ENCODE data around the gene METTL27.
"Not testable (repeated sequence)": the region's sequence is repeated elsewhere in the genome, so short reads cannot be mapped to it uniquely, and the experiment has no call there.

METTL27 gene

GRCh38 chr7:73817121-73817520 lies 25.2 kb downstream of the METTL27 start:
- no peak for DNase-seq

DNA sequence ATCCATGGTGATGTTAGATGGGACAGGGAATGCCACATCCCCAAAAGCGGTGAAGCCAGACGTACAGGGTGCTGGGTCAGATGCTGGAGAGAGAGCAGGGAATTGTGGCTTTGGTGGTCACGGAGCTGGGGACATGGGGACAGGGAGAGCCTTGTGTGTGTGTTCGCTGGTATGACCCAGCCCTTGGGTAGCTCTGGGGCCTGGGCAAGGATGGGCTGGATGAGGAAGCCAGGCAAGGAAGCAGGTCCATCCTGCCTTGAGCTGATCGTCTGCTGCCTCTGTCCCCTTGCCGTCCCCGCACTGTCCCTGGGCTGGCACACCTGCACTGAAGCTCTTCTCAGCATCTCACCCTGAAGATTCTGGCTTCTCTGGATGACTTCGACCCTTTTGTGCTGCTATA lies 26.9 kb downstream of the METTL27 start:
- no peak for DNase-seq

- no peak for DNase-seq
Observed at GRCh38 chr7:73812996-73813395, 29.3 kb downstream of the METTL27 start.

- DNase-seq: peak; percentile 51
Observed at GRCh38 chr7:73811760-73812168, 30.6 kb downstream of the METTL27 start.

DNA sequence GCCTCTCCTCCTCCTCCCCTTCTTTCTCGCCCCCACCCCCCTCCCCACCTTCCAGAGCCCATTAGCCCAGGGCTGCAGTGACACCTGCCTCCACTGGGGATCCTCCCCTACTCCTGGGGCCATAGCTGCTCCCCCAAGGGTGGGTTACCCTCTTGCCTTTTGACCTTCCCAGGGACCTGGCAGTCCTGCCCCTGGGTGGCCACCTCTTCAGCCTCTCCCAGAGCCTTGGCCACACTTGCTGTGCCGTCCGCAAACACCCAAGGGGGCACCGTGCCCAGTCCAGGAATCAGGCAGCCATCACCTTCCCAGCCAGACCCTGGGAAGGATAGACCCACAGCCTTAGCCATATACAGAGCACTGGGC lies 31.3 kb downstream of the METTL27 start:
- no peak for DNase-seq

DNA sequence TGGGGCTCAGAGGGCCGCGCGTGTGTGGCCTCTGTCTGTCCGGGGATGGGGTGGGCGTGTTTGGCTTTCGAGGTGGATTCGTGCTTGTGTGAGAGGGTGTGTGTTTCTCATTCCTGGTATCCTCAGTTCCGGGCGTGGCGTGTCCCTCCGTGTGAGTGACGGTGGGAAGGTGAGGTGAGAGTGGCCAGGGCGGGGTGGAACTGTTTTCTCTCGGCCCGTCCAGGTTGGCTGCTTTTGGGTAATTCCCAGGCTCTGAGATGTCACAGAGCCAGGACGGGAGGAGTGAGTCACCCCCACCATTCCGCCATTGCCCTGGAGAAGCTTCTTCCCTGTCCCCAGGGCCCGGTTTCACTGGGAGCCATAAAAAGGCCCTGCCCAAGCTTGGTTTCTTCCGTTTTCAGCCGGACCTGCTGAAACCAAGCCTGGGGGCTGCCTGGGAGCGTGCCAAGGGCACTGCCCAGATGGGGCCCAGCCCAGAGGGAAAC lies 32.8 kb downstream of the METTL27 start:
- no peak for DNase-seq

DNA sequence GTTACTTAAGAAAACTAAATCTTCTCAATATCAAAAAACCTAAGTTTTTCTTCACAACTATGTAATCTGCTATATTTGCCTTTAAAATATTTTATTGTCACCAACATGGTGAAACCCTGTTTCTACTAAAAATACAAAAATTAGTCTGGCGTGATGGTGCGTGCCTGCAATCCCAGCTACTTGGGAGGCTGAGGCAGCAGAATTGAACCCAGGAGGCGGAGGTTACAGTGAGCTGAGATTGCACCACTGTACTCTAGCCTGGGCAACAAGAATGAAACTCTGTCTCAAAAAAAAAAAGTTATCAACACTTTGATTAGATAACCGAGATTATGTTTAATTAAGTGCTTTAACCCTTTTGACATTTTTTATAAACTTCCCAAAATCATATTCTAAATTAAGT lies 39.9 kb downstream of the METTL27 start:
- no peak for DNase-seq

DNA sequence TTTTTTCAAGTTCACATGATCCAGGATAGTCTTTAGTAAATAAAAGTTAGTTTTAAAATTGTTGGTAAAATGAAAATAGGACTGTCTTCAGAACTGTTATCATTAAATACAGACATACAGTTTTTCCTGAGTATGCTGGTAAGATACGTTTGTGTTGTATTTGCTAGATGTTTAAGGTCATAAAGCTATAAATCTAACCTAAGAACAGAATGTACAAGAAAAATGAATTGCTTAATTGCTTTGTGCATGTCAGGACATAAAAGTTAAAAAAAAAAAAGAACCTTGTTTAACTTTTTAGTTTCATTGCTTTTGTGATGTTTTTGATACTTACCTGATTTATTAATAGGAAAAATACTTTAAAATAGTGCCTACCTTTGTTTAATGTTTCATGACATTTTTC lies 40.7 kb downstream of the METTL27 start:
- no peak for DNase-seq

DNA sequence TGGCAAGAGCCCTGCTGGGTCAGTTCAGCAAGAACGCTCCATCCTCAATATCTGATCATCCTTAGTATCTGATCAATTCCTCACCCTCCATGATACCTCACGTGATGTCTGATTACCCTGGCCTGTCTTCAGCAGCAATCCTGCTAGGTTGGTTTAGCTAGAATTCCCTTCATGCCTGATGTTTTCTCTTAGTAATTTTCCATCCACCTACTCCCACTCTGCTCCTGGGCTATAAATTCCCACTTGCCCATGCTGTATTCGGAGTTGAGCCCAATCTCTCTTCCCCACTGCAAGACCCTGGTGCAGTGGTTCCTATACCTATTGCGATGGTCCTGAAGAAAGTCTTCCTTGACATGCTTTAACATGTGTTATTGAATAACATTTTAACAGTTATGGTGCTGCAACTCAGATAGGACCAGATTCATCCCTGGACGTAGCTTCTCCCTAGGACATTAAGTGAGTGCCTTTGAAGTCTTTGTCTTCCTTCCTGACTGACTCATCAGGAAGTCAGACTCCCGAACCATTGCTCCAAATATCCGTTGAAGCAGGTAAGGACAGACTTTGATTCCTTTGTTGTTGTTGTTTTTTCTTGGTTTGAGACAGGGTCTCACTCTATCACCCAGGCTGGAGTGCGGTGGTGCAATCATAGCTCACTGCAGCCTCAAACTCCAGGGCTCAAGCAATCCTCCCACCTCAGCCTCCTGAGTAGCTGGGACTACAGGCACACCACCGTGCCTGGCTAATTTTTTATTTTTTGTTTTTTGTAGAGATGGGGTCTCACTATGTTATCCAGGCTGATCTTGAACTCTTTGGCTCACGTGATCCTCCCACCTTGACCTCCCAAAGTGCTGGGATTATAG lies 42.8 kb downstream of the METTL27 start:
- DNase-seq: no peak

DNA sequence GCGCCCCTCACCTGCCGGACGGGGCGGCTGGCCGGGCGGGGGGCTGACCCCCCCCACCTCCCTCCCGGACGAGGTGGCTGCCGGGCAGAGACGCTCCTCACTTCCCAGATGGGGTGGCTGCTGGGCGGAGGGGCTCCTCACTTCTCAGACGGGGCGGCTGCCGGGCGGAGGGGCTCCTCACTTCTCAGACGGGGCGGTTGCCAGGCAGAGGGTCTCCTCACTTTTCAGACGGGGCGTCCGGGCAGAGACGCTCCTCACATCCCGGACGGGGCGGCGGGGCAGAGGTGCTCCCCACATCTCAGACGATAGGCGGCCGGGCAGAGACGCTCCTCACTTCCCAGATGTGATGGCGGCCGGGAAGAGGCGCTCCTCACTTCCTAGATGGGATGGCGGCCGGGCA lies 45.1 kb downstream of the METTL27 start:
- not testable (repeated sequence) for DNase-seq

DNA sequence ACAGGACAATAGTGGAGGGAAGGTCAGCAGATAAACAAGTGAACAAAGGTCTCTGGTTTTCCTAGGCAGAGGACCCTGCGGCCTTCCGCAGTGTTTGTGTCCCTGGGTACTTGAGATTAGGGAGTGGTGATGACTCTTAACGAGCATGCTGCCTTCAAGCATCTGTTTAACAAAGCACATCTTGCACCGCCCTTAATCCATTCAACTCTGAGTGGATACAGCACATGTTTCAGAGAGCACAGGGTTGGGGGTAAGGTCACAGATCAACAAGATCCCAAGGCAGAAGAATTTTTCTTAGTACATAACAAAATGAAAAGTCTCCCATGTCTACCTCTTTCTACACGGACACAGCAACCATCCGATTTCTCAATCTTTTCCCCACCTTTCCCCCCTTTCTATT lies 45.7 kb downstream of the METTL27 start:
- not testable (repeated sequence) for DNase-seq

DNA sequence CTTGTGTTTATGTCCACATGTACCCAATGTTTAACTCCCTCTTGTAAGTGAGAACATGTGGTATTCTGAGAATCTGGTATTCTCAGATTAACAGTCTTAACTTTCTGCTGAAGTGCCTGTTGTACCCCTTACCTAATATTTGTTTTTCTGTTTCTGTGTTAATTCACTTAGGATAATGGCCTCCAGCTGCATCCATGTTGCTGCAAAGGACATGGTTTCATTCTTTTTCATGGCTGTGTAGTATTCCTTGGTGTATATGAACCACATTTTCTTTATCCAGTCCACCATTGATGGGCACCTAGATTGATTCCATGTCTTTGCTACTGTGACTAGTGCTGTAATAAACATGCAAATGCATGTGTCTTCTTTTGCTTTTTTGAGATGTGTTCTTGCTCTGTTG lies 47.1 kb downstream of the METTL27 start:
- DNase-seq: not testable (repeated sequence)

DNA sequence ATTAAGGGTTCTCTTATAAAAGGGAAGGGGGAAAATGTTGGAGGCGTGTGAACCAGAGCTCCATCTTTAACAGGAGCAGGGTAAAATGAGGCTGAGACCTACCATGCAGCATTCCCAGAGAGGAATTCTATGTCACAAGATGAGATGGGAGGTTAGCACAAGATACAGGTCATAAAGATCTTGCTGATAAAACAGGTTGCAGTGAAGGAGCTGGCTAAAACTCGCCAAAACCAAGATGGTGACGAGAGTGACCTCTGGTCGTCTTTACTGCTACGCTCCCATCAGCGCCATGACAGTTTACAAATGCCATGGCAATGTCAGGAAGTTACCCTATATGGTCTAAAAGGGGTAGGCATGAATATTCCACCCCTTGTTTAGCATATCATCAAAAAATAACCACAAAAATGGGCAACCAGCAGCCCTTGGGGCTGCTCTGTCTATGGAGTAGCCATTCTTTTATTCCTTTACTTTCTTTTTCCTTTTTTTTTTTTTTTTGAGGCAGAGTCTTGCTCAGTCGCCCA lies 51.1 kb downstream of the METTL27 start:
- not testable (repeated sequence) for DNase-seq

- DNase-seq: no peak
Observed at GRCh38 chr7:73789051-73789450, 53.3 kb downstream of the METTL27 start.

- not testable (repeated sequence) for DNase-seq
Observed at GRCh38 chr7:73787786-73788048, 54.6 kb downstream of the METTL27 start.

GRCh38 chr7:73786588-73786987 lies 55.7 kb downstream of the METTL27 start:
- DNase-seq: no peak

Data from HCEC 1CT (cell line).